K562 (cell line): Measurements from ENCODE around the gene PPP1R15B. TPM values are rescaled to one million over a fixed set of nuclear protein-coding genes. Genes with fewer than 3 reads are reported as not detected.

Source experiments
- ADNP ChIP-seq: fragments of 200-800 bp; sonication (Bioruptor generic); IDR thresholded peaks from 2 replicates; pipeline ENCODE4 v1.6.1; 2016; ENCODE audit warnings: missing genetic modification characterization, missing compliant biosample characterization
- CHD7 ChIP-seq: fragments of 200-600 bp; sonication (generic); IDR thresholded peaks from one replicate; pipeline ENCODE4 v1.6.1; 2012; ENCODE audit warnings: mild to moderate bottlenecking, low read depth, low read length, inconsistent platforms
- GATAD2B ChIP-seq: fragments of 450-650 bp; IDR thresholded peaks from 2 replicates; pipeline ENCODE4 v1.6.1; 2017; ENCODE audit warnings: mild to moderate bottlenecking, borderline replicate concordance
- GMEB1 ChIP-seq: fragments of 250-450 bp; sonication (Bioruptor Pico); IDR thresholded peaks from 2 replicates; pipeline ENCODE4 v1.4.0; 2020; ENCODE audit warnings: mild to moderate bottlenecking
- GTF2E2 ChIP-seq: fragments of 200-800 bp; sonication (Bioruptor generic); IDR thresholded peaks from 2 replicates; pipeline ENCODE4 v1.6.1; 2016; ENCODE audit warnings: missing genetic modification characterization, missing compliant biosample characterization
- KLF1 ChIP-seq: fragments of 450-650 bp; IDR thresholded peaks from 2 replicates; pipeline ENCODE4 v1.6.1; 2016; ENCODE audit warnings: missing genetic modification characterization, missing compliant biosample characterization
- KLF6 ChIP-seq: fragments of 250-450 bp; sonication (Bioruptor Pico); IDR thresholded peaks from 2 replicates; pipeline ENCODE4 v1.4.0; 2020; ENCODE audit warnings: mild to moderate bottlenecking, moderate library complexity, borderline replicate concordance
- MED1 ChIP-seq: sonication (generic); formaldehyde crosslinking; IDR thresholded peaks from 2 replicates; pipeline ENCODE4 v1.8.1; 2023; ENCODE audit warnings: missing genetic modification reagents, borderline replicate concordance
- PTTG1 ChIP-seq: fragments of 450-650 bp; IDR thresholded peaks from 2 replicates; pipeline ENCODE4 v1.6.1; 2016; ENCODE audit warnings: low read depth, mild to moderate bottlenecking, missing genetic modification characterization, missing compliant biosample characterization
- SIRT6 ChIP-seq: IDR thresholded peaks from one replicate; pipeline ENCODE4 v1.6.1; 2012; ENCODE audit warnings: low read depth, mild to moderate bottlenecking, control low read depth, inconsistent platforms, low read length, moderate library complexity
- ZNF197 ChIP-seq: fragments of 200-800 bp; sonication (Bioruptor generic); IDR thresholded peaks from 2 replicates; pipeline ENCODE4 v1.6.1; 2016; ENCODE audit warnings: low read depth, missing genetic modification characterization, missing compliant biosample characterization
- ZNF398 ChIP-seq: fragments of 250-450 bp; sonication (Bioruptor Pico); IDR thresholded peaks from 2 replicates; pipeline ENCODE4 v1.8.0; 2021; ENCODE audit warnings: moderate library complexity, mild to moderate bottlenecking, inconsistent platforms
- polyA plus RNA-seq, 8 experiments: library from polyadenylated mRNA; depleted of rRNA in 4 of 8; stranded (reverse) in 5 of 8; unstranded in 3 of 8; fragments of >200 nt; fragmentation: Nextera tagmentation in 2 of 8; fragmentation: Illumina TruSeq in 1 of 8; extraction: Ambion mirVana in 2 of 8; extraction: Trizol in 1 of 8; gene quantifications; 2 replicates each; pipeline versions ENCODE4 v1.2.1 to v1.2.3, GENCODE V29; 2011 to 2014; ENCODE audit warnings: inconsistent platforms in 1 of 8, missing spikeins in 1 of 8
- total RNA-seq, 7 experiments: library from RNA; depleted of rRNA in 6 of 7; stranded (reverse); fragments of >200 nt in 6 of 7; fragmentation: Illumina TruSeq in 2 of 7; extraction: Trizol in 2 of 7; gene quantifications; 2 replicates each; pipeline versions ENCODE4 v1.2.1 to v1.2.3, GENCODE V29; 2011 to 2021; ENCODE audit warnings: low replicate concordance in 1 of 7

Gene PPP1R15B
- total and polyA plus RNA-seq, 9 of the 15 experiments (the other 6 are each of a cell fraction or from before 2014, with no cell fraction given), result 17.0 to 48.1 (median 30.8) TPM

GRCh38 chr1:204398197-204399125 is 13.2 kb downstream of the PPP1R15B start (continued):
- no peak for TF ChIP-seq CHD7
- TF ChIP-seq KLF6 (CRISPR knock-in tag), result no peak
- no peak for TF ChIP-seq ZNF398 (CRISPR knock-in tag)
- no peak for TF ChIP-seq ZNF197 (CRISPR knock-in tag)
- TF ChIP-seq GMEB1 (CRISPR knock-in tag), result no peak
- TF ChIP-seq GTF2E2, result no peak
- no peak for TF ChIP-seq MED1
- TF ChIP-seq SIRT6, result no peak
- no peak for TF ChIP-seq ADNP
- TF ChIP-seq PTTG1 (tag), result no peak
- TF ChIP-seq KLF1 (tag), result 0 out of 2 replicates have a peak, but pooled peaks have one; percentile 17
- TF ChIP-seq GATAD2B, result no peak
